Astrocyte of the hippocampus (primary cell): ENCODE results near the gene TSSC4.

ENCODE experiments used
- DNase-seq: peaks from one replicate; pipeline ENCODE4 v3.0.0; 2011; ENCODE audit warnings: low read depth, low spot score

The TSSC4 gene

GRCh38 chr11:2400762-2401435 lies 349 bp downstream of the TSSC4 start:
- no peak for DNase-seq

- DNase-seq: no peak
Observed at GRCh38 chr11:2401436-2401984, 960 bp downstream of the TSSC4 start.

- no peak for DNase-seq
Observed at GRCh38 chr11:2402106-2402505, 1.6 kb downstream of the TSSC4 start.

GRCh38 chr11:2402890-2403645 lies 2.5 kb downstream of the TSSC4 start:
- DNase-seq: no peak

- no peak for DNase-seq
Observed at GRCh38 chr11:2404735-2405196, 4.2 kb downstream of the TSSC4 start.

DNA sequence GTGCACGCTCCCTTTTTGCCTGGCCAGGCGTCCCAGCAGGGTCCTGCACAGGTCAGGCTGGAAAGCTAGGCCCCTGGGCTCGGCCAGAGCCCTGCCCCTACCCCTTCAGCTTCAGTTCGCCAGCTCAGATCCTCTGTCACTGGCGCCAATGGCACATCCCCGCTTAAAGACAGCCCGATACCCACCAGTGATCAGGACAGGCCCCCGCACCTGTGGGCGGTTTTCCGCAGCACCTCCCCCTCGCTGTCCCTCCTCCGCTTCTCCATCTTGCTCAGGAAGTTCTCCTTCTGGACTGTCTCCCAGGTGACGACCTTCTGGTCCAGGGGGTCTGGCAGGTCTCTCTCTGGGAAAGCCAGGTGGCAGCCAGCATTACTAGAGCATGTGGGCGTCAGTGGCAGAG lies 5.9 kb downstream of the TSSC4 start:
- DNase-seq: no peak

DNA sequence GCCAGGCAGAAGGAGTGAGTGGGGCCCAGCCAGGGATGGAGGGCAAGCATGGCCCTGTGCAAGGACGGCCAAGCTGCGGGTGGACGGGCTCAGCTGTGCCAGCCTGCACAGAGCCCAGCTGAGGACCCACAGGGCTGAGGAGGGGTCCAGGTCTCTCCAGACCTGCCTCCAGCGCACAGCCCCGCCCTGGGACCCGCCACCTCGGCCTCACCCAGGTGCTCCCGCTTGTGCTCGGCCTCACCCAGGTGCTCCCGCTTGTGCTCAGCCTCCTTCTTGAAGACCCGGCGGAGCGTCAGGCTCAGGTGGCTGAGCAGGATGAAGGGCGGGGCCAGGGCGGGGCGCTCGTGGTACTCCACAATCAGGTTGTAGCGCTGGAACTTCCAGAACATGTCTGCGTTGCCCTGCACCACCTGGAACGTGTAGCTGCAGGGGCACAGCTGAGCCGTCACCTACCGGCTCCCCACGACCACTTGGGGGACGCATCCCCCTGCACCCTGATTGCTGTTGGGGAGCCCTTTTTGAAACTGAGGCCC lies 6.4 kb downstream of the TSSC4 start:
- DNase-seq: no peak

DNA sequence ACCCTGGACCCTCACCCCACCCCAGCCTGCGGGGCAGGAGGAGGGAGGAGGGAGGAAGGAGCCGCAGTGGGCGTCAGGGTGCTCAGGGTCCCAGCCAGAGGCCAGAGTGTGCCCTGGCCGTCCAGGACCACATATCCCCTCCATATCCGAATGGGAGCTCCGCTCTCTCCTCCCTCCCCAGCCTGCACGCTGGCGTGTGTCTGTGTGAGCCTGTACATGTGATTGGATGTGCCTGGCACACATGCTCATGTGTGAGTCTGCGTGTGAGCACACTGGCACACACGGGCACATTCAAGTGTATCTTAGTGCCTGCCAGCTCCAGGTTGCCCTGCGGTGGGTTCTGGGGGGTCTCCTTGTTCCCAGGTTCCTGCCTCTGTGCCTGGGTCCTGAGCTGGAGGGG lies 8.1 kb downstream of the TSSC4 start:
- no peak for DNase-seq

GRCh38 chr11:2409126-2409525 lies 8.6 kb downstream of the TSSC4 start:
- DNase-seq: no peak

DNA sequence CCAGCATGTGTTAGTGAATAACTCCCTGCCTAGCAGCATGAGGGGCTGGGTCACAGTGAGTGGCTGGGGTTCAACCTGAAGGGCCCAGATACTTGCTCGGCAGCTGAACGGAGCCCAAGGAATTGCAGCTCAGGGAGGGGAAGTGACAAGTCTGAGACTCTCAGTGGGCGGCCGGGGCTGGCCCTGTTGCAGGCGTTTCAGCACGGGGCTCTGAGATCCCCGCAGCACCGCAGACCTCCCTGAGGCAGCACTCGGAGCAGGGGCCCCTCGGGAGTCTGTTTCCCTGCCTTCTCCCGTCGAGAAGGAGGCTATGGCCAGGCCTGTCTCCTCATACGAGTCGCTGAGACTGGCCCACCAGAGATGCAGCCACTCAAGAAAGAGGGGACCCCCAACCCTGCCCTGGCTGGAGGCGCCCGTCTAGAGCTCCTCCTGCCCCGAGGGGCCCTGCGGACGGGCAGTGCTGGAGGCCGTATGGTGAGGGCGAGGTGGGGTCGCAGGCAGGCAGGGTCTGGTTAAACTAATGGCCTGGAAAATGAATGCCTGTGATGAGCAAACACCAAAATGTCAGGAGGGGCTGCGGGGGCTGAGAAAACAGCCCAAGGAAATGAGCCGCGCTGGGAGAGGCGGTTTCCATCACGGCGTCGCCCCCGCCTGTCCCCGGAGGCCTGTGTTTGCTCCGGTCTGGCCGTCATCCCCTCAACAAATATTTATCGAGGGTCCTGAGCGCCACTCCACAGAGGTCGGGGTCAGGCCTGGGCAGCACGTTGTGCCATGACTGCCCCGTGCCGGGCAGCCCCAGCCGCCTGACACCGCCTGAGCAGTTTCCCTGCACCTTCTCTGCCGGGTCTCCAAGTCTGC lies 9.3 kb downstream of the TSSC4 start:
- DNase-seq: no peak

- DNase-seq: no peak
Observed at GRCh38 chr11:2410616-2411015, 10.1 kb downstream of the TSSC4 start.

DNA sequence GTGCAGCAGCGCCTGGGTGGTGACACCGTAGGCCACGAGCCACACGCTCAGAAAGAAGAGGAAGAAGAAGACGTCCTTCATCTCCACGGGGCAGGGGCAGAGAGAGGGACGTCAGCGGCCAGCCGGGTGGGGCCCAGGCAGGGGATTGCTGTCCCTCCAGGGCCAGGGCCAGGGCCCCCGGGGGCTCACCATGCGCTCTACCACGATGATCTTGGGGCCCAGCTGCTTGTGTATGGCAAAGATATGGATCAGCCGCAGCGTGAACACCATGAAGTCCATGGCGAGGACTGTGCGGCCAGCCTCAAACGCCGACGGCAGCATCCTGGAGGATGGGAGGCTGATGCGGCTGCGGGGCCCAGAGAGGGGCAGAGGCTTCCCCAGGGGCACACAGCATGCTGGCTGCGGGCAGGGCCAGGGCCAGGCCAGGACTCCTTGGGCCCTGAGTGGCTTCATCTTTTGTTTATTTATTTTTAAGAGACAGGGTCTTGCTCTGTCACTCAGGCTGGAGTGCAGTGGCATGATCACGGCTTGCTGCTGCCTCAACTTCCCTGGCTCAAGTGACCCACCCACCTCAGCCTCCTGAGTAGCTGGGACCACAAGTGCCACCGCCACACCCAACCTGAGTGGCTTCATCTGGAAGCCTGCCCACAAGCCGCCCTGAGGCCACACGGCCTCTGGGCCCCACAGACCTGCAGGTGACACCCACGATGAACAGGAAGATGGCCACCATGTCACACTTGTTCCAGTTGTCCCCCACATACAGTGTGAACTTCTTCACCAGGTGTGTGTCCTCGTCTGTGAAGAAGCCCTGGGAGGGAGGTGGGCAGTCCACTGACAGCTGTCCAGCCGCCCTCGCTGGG lies 11.1 kb downstream of the TSSC4 start:
- DNase-seq: no peak

DNA sequence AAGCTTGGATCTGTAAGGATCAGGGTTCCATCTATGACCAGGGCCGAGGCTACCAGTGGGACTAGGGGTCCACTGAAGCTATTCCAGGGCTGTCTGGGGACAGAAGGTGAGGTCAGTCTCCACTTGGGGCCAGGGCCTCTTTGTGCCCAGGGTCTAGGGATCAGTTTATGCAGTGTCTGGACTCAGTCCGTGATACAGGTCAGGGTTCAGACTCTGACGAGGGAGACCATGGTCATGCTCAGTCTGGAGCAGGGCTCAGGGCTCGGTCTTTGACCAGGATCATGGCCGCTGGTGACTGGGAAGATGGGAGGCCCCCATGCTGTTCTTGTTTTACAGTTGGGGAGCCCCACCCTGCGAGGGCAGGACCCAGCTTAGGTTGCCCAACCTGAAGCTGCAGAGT lies 11.8 kb downstream of the TSSC4 start:
- no peak for DNase-seq

DNA sequence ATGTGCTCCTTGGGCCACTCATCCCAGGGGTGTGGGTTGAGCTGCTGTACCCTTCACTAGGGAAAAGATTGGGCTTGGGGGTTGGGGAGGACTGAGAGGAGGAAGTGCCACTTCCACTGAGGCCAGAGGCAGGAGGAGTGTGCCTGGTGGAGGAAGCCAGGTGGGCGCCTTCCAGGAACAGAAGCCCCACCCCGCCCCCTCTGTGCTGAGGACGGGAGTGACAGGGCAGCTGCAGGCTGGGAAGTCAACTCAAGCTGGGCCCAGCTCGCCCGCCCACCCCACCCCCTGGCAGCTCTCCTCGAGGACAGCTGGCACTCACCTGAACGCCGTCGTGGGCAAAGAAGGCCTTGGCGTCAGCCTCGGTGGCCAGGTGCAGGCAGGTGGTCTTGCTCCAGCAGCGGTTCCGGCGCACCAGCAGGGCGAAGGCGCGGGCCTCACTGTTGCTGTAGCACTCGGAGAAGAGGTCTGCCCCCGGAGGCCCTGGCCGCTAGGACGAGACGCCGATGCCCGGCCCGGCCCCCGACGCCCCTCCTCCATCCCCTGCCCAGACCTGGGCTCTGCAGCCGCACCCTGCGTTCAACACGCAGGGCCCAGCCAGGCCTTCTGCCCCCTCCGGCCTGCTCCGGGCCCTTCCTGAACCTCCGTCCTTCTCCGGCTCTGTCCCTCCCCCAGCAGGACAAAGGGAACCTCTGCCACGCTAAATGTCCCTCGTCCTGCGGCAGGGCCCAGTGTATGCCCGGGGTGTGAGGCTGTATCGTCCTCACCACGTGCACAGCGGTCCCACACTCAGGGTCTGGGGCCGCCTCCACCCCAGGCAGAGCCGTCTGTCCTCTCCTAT lies 13.4 kb downstream of the TSSC4 start:
- no peak for DNase-seq

- no peak for DNase-seq
Observed at GRCh38 chr11:2414616-2415015, 14.1 kb downstream of the TSSC4 start.

DNA sequence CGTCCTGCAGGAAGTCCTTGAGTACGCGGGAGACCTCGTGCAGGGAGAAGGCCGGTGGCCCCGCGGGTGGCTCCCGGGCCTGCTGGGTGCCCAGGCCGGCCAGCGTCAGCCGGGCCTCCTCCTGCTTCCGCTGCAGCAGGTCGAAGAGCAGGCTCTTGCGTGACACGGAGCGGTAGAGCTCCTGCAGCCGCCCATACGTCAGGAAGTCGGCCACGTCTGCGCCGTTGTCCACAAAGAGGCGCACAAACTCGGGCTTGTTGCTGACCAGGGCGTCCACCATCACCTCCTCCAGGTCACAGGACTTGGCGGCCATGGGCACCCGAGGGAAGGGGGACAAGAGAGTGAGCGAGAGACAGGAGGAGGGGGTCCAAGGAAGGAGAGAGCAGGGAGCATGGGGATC lies 14.6 kb downstream of the TSSC4 start:
- DNase-seq: no peak

DNA sequence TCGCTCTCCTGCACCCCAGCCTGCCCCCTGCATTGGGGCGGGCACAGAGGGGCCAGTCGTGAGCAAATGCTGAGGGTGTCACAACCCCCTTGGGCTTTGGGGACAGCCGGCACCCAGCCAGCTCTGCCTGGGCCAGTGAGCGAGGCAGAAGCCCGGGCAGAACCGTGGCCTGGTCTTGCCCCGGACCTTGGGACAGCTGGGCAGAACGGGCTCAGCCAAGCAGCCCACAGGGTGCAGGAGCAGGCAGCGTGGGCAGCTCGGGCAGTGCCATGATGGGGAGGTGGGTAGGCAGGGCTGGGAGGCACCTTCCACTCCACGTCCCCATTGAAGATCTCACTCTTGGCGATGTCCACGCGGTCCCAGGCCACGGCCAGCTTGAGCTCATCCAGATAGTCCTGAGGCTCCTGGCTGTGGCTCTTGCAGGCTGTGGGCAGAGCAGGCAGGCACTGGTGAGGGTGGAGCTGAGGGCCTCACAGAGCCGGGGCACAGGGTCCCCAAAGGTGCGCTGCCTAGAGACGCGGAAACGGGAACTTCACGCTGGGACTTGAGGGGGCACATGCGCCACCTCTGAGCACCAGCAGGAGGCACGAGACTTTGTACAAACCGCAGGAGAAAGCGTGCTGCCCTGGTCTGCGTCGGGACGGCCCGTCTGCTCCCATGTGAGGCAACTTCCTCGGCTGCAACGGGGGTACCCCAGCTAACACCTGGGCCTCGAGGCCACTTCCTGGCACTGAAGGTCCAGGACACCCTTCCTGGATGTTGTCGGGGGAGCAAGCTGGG lies 15.2 kb downstream of the TSSC4 start:
- DNase-seq: no peak

DNA sequence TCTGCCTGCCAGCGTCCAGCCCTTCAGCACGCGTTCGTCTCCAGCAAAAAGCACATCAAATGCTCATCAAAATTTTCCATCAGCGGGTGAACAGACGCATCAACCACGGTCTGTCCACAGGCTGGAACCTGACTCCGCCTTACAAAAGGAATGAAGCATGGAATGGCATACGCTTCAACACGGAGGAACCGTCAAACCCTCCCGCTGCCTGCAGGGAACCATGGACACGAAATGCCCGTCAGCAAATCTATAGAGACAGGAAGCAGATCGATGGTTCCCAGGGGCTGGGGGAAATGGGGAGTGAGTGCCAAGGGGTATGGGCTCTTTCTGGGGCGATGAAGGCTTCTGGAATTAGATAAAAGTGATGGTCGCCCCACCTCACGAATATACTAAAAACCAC lies 16.2 kb downstream of the TSSC4 start:
- DNase-seq: no peak
